ENCODE measurements around the gene NPHP4. TPM values are rescaled to one million over a fixed set of nuclear protein-coding genes. Genes with fewer than 3 reads are reported as not detected.

The NPHP4 gene
- total RNA-seq, 1 donor from 2014 or later: 8.2 TPM

- intact Hi-C loops (cut with DNase I): no loop called here
- no peak for TF ChIP-seq CTCF (IDR thresholded peaks at IDR 0.05)
- no peaks in the 10 kb centered on the region for H3K9me3 ChIP-seq
- H3K27ac ChIP-seq: no peak overlapping the region
- no peaks in the 10 kb centered on the region for H3K27me3 ChIP-seq
- peaks cover 0 to 6% of the 10 kb centered on the region in 2 donors for H3K36me3 ChIP-seq
- no peaks in the 10 kb centered on the region for H3K4me1 ChIP-seq
- no peak for DNase-seq (ENCODE audit: low spot score in 2 of 2)
- H3K4me3 ChIP-seq: no peak overlapping the region
These were observed 15.3 kb downstream of the NPHP4 start for GRCh38 chr1:5976726-5977493.

GRCh38 chr1:5976231-5976630, 16.0 kb downstream of the NPHP4 start:
- intact Hi-C loops (cut with DNase I): no loop called here
- Histone ChIP-seq H3K27ac (no peak overlapping the region), H3K4me3 (no peak overlapping the region), H3K36me3 (peaks cover 0 to 6% of the 10 kb centered on the region in 2 donors), H3K27me3 (no peaks in the 10 kb centered on the region), H3K4me1 (no peaks in the 10 kb centered on the region), H3K9me3 (no peaks in the 10 kb centered on the region)
- no peak for TF ChIP-seq CTCF (IDR thresholded peaks at IDR 0.05)
- DNase-seq (ENCODE audit: low spot score in 2 of 2): no peak

- H3K9me3 ChIP-seq: no peaks in the 10 kb centered on the region
- no peak overlapping the region for H3K4me3 ChIP-seq
- no peaks in the 10 kb centered on the region for H3K27me3 ChIP-seq
- H3K4me1 ChIP-seq: no peaks in the 10 kb centered on the region
- peaks cover 0 to 6% of the 10 kb centered on the region in 2 donors for H3K36me3 ChIP-seq
- no peak overlapping the region for H3K27ac ChIP-seq
- intact Hi-C loops (cut with DNase I): no loop called here
- TF ChIP-seq CTCF (IDR thresholded peaks at IDR 0.05): peak; percentile 18 to 56 (median 30)
- DNase-seq (ENCODE audit: low spot score in 2 of 2): no peak
These were observed 16.9 kb downstream of the NPHP4 start for GRCh38 chr1:5975133-5975880.

GRCh38 chr1:5974631-5975030, 17.6 kb downstream of the NPHP4 start:
- H3K9me3 ChIP-seq: no peaks in the 10 kb centered on the region
- DNase-seq (ENCODE audit: low spot score in 2 of 2): no peak
- no peaks in the 10 kb centered on the region for H3K27me3 ChIP-seq
- no peak overlapping the region for H3K27ac ChIP-seq
- H3K4me1 ChIP-seq: no peaks in the 10 kb centered on the region
- intact Hi-C loops (cut with DNase I): no loop called here
- no peak overlapping the region for H3K4me3 ChIP-seq
- peaks cover 0 to 6% of the 10 kb centered on the region in 2 donors for H3K36me3 ChIP-seq
- no peak for TF ChIP-seq CTCF (IDR thresholded peaks at IDR 0.05)

- Histone ChIP-seq H3K9me3 (no peaks in the 10 kb centered on the region), H3K4me1 (no peaks in the 10 kb centered on the region), H3K27me3 (no peaks in the 10 kb centered on the region), H3K27ac (no peak overlapping the region), H3K4me3 (no peak overlapping the region), H3K36me3 (peaks cover 0 to 6% of the 10 kb centered on the region in 2 donors)
- no peak for DNase-seq (ENCODE audit: low spot score in 2 of 2)
- intact Hi-C loops (cut with DNase I): no loop called here
- TF ChIP-seq CTCF (IDR thresholded peaks at IDR 0.05): no peak
These were observed 18.5 kb downstream of the NPHP4 start for GRCh38 chr1:5973771-5974170.
